NCI-H128 (cell line): ENCODE results near the gene CALHM5.

Experiments
- DNase-seq: peaks from one replicate; lab custom pipeline; 2025; ENCODE audit not compliant: unreplicated experiment; lab: John Stamatoyannopoulos, UW

The CALHM5 gene

GRCh38 chr6:116545651-116546050 is 34.2 kb downstream of the CALHM5 start, which contains the start of gene TRAPPC3L:
Gene TRAPPC3L (minus strand): TSS chr6:116545684. CDS start chr6:116545514, 170 bp downstream.
- DNase-seq = no peak

- DNase-seq = no peak
Observed at GRCh38 chr6:116547358-116547757, 35.9 kb downstream of the CALHM5 start.

GRCh38 chr6:116550796-116551195 is 39.4 kb downstream of the CALHM5 start:
- no peak for DNase-seq

GRCh38 chr6:116553451-116553850 is 42.0 kb downstream of the CALHM5 start, which contains the start of gene CALHM4:
Gene CALHM4 (plus strand): TSS chr6:116553751. CDS start chr6:116553794, 43 bp downstream.
- DNase-seq = no peak

- no peak for DNase-seq
Observed at GRCh38 chr6:116556065-116556464, 44.6 kb downstream of the CALHM5 start.

- no peak for DNase-seq
Observed at GRCh38 chr6:116556814-116557415, 45.5 kb downstream of the CALHM5 start.

- peak; percentile 15 for DNase-seq
Observed at GRCh38 chr6:116557893-116558292, 46.5 kb downstream of the CALHM5 start.

GRCh38 chr6:116560130-116560529 is 48.7 kb downstream of the CALHM5 start:
- no peak for DNase-seq

GRCh38 chr6:116561377-116562018 is 50.1 kb downstream of the CALHM5 start:
- peak; percentile 45 for DNase-seq

GRCh38 chr6:116562019-116562403 is 50.6 kb downstream of the CALHM5 start:
- DNase-seq = no peak

- no peak for DNase-seq
Observed at GRCh38 chr6:116562614-116563013, 51.2 kb downstream of the CALHM5 start.

- DNase-seq = no peak
Observed at GRCh38 chr6:116563830-116564229, 52.4 kb downstream of the CALHM5 start.

- no peak for DNase-seq
Observed at GRCh38 chr6:116564311-116564710, 52.9 kb downstream of the CALHM5 start.

GRCh38 chr6:116564921-116565872 is 53.8 kb downstream of the CALHM5 start:
- DNase-seq = peak; percentile 14

GRCh38 chr6:116568111-116568510 is 56.7 kb downstream of the CALHM5 start:
- DNase-seq = no peak

- DNase-seq = no peak
Observed at GRCh38 chr6:116568821-116569755, 57.6 kb downstream of the CALHM5 start.

- DNase-seq = peak; percentile 90
Observed at GRCh38 chr6:116570856-116571682, 59.6 kb downstream of the CALHM5 start, which contains the start of gene RWDD1. Gene RWDD1 (plus strand): TSS chr6:116571504. CDS start chr6:116571583, 79 bp downstream.

- no peak for DNase-seq
Observed at GRCh38 chr6:116571683-116572000, 60.2 kb downstream of the CALHM5 start.

- DNase-seq = no peak
Observed at GRCh38 chr6:116572162-116572561, 60.7 kb downstream of the CALHM5 start.
